Fibroblast of lung (primary cell): ENCODE data around the gene TPRG1L. TPM values are rescaled to one million over a fixed set of nuclear protein-coding genes. Genes with fewer than 3 reads are reported as not detected.

ENCODE experiments used
- DNase-seq, 2 donors: peaks; one replicate each; pipeline versions ENCODE4 v3.0.0 to v3.0.0-alpha.2; 2010; ENCODE audit warnings: low read depth in 2 of 2
- H2AFZ ChIP-seq: 2 replicates; pipeline ENCODE4 v1.5.1; 2012; ENCODE audit warnings: low read length, control low read depth, inconsistent platforms
- H3K27ac ChIP-seq: 2 replicates; pipeline ENCODE4 v1.5.1; 2011; ENCODE audit warnings: low read length, control low read depth; ENCODE audit not compliant: insufficient read depth
- H3K27me3 ChIP-seq: 2 replicates; pipeline ENCODE4 v1.5.1; 2011; ENCODE audit warnings: mild to moderate bottlenecking, low read length; ENCODE audit not compliant: control insufficient read depth, insufficient read depth
- H3K36me3 ChIP-seq: 2 replicates; pipeline ENCODE4 v1.5.1; 2011; ENCODE audit warnings: low read length; ENCODE audit not compliant: control insufficient read depth, insufficient read depth
- H3K4me1 ChIP-seq: 2 replicates; pipeline ENCODE4 v1.5.1; 2011; ENCODE audit warnings: low read length; ENCODE audit not compliant: control insufficient read depth, insufficient read depth; ENCODE audit errors: extremely low read depth
- H3K4me2 ChIP-seq: 2 replicates; pipeline ENCODE4 v1.5.1; 2011; ENCODE audit warnings: low read length, control low read depth; ENCODE audit not compliant: insufficient read depth; ENCODE audit errors: extremely low read depth
- H3K4me3 ChIP-seq, 4 experiments: fragments of 200-600 bp in 1 of 4; sonication (generic) in 1 of 4; replicated peaks in 1 of 4; 2 replicates each; pipeline ENCODE4 v1.5.1; 2011 to 2016; ENCODE audit warnings: low read length in 4 of 4, low read depth in 3 of 4, mild to moderate bottlenecking in 3 of 4, control low read depth in 2 of 4, inconsistent platforms in 1 of 4, mixed read lengths in 1 of 4; ENCODE audit not compliant: insufficient read depth in 1 of 4; ENCODE audit errors: control extremely low read depth in 1 of 4
- H3K79me2 ChIP-seq: 2 replicates; pipeline ENCODE4 v1.5.1; 2012; ENCODE audit warnings: mild to moderate bottlenecking, low read length, inconsistent platforms; ENCODE audit not compliant: control insufficient read depth, insufficient read depth
- H3K9ac ChIP-seq: 2 replicates; pipeline ENCODE4 v1.5.1; 2011; ENCODE audit warnings: mild to moderate bottlenecking, low read length, control low read depth; ENCODE audit not compliant: insufficient read depth
- H3K9me3 ChIP-seq: 2 replicates; pipeline ENCODE4 v1.5.1; 2012; ENCODE audit warnings: low read depth, low read length; ENCODE audit not compliant: control insufficient read depth, insufficient read depth
- H4K20me1 ChIP-seq: 2 replicates; pipeline ENCODE4 v1.5.1; 2011; ENCODE audit warnings: low read length; ENCODE audit not compliant: control insufficient read depth, insufficient read depth; ENCODE audit errors: extremely low read depth
- EZH2 ChIP-seq: IDR thresholded peaks from 2 replicates; pipeline ENCODE4 v1.5.1; 2012; ENCODE audit warnings: low read length, control low read depth, mild to moderate bottlenecking; ENCODE audit errors: missing control alignments
- polyA plus RNA-seq, 2 donors: library from polyadenylated mRNA; depleted of rRNA in 1 of 2; stranded (reverse) in 1 of 2; unstranded in 1 of 2; fragments of >200 nt; gene quantifications; 2 replicates each; pipeline ENCODE4 v1.2.1, GENCODE V29; 2011 to 2012; ENCODE audit warnings: missing spikeins in 1 of 2
- total RNA-seq: library from RNA; depleted of rRNA; stranded (reverse); fragments of >200 nt; gene quantifications from 2 replicates; pipeline ENCODE4 v1.2.1, GENCODE V29; 2014
- TF ChIP-seq, protein P1 (sequence below), 2 donors: IDR thresholded peaks in 1 of 2; conservative IDR thresholded peaks in 1 of 2; 1 replicate in 1 of 2; 2 replicates in 1 of 2; pipeline ENCODE4 v1.5.1; 2011 to 2012; ENCODE audit warnings: low read length in 2 of 2, control low read depth in 1 of 2, inconsistent platforms in 1 of 2, low read depth in 1 of 2, mild to moderate bottlenecking in 1 of 2

The TPRG1L gene
- total and polyA plus RNA-seq, 2 donors (not counting 1 experiment from before 2014, with no cell fraction given): 22.3 to 56.7 TPM

DNA sequence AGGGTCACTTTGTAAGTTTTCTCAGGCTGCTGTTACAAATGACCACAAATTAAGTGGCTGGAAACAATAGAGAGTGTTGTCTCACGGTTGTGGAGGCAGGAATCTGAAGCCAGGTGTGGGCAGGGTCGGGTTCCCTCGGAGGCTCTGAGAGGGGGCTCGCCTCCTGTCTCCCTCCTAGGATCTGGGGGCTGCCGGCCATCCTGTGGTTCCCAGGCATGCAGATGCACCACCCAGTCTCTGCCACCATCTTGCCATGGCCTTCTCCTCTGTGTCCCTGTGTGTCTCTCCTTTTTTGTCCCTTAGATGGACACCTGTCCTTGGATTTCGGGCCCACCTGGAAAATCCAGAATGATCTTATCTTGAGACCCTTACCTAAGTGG, 32.3 kb downstream of the TPRG1L start:
- Histone ChIP-seq H3K4me3 (no peak overlapping the region), H3K27me3 (peaks cover 23% of the 10 kb centered on the region), H3K9ac (no peak overlapping the region), H3K4me2 (no peak overlapping the region), H3K9me3 (no peaks in the 10 kb centered on the region), H2AFZ (no peak overlapping the region), H3K27ac (no peak overlapping the region), H3K36me3 (no peaks in the 10 kb centered on the region), H4K20me1 (no peaks in the 10 kb centered on the region), H3K4me1 (no peaks in the 10 kb centered on the region), H3K79me2 (no peaks in the 10 kb centered on the region)
- no peak for TF ChIP-seq EZH2
- TF ChIP-seq, protein P1, sequence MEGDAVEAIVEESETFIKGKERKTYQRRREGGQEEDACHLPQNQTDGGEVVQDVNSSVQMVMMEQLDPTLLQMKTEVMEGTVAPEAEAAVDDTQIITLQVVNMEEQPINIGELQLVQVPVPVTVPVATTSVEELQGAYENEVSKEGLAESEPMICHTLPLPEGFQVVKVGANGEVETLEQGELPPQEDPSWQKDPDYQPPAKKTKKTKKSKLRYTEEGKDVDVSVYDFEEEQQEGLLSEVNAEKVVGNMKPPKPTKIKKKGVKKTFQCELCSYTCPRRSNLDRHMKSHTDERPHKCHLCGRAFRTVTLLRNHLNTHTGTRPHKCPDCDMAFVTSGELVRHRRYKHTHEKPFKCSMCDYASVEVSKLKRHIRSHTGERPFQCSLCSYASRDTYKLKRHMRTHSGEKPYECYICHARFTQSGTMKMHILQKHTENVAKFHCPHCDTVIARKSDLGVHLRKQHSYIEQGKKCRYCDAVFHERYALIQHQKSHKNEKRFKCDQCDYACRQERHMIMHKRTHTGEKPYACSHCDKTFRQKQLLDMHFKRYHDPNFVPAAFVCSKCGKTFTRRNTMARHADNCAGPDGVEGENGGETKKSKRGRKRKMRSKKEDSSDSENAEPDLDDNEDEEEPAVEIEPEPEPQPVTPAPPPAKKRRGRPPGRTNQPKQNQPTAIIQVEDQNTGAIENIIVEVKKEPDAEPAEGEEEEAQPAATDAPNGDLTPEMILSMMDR (conservative IDR thresholded peaks at IDR 0.05 in 1 of 2, IDR thresholded peaks at IDR 0.05 in 1 of 2; ENCODE audit: low read depth in 1 of 2, low read length in 2 of 2): no peak
- DNase-seq: no peak

DNA sequence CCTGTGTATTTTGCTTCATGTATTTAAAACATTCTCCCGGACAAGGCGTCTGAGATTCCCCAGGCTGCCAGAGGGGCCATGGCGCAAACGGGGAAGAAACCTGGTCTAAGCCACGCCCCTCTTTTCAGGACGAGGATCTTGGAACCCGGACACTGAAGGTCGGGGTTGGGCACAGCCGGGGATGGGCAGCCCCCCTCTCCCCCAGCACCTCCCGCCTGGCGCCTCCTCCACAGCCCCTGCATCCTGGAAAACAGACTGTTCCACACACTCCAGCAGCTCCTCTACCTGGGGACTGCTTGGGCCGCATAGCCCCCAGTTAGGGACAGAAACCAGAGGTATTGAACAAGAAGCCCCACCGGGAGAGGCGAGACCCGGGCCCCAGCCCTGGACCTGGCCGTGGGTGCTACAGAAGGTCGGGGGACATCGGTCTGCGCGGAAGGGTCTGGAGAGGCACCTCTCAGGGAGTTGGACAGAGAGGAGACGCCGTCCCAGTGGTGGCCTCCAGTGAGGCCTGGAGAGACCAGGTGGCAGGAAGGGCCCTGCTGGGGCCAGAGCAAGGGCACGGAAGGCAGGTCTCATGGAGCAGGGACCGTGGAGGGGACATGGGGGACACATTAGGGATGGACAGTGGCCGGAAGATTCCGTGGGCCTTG, 32.9 kb downstream of the TPRG1L start:
- no peaks in the 10 kb centered on the region for H3K9me3 ChIP-seq
- H3K4me3 ChIP-seq: no peak overlapping the region
- no peaks in the 10 kb centered on the region for H3K4me1 ChIP-seq
- no peak overlapping the region for H3K9ac ChIP-seq
- H3K27me3 ChIP-seq: peaks cover 17% of the 10 kb centered on the region
- no peaks in the 10 kb centered on the region for H4K20me1 ChIP-seq
- TF ChIP-seq, protein P1 (conservative IDR thresholded peaks at IDR 0.05 in 1 of 2, IDR thresholded peaks at IDR 0.05 in 1 of 2; ENCODE audit: low read depth in 1 of 2, low read length in 2 of 2): no peak
- TF ChIP-seq EZH2: no peak
- no peak overlapping the region for H2AFZ ChIP-seq
- H3K27ac ChIP-seq: no peak overlapping the region
- H3K4me2 ChIP-seq: no peak overlapping the region
- H3K36me3 ChIP-seq: no peaks in the 10 kb centered on the region
- DNase-seq: no peak
- H3K79me2 ChIP-seq: no peaks in the 10 kb centered on the region

DNA sequence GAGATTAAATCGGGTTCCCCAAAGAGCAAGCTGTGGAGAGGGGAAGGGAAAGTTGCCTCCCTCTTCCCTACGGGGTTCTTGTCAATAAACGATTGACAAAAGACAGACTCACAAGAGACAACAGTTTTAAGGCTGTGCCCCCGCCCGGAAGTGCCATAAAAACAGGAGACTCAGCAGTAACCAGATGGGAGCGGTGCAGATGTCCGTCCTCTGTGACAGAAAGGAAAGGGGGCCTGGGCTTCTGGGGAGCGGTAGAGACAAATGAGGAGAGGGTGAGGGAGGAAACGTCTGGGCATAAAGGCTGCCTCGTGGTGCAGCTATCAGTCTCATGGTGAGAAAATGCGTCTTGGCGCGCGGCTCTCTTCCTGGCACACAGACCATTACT, 33.4 kb downstream of the TPRG1L start:
- TF ChIP-seq, protein P1 (conservative IDR thresholded peaks at IDR 0.05 in 1 of 2, IDR thresholded peaks at IDR 0.05 in 1 of 2; ENCODE audit: low read depth in 1 of 2, low read length in 2 of 2): no peak
- TF ChIP-seq EZH2: no peak
- Histone ChIP-seq H3K9me3 (no peaks in the 10 kb centered on the region), H3K27ac (no peak overlapping the region), H3K36me3 (no peaks in the 10 kb centered on the region), H3K79me2 (no peaks in the 10 kb centered on the region), H3K4me2 (no peak overlapping the region), H2AFZ (no peak overlapping the region), H3K9ac (no peak overlapping the region), H3K4me1 (no peaks in the 10 kb centered on the region), H4K20me1 (no peaks in the 10 kb centered on the region), H3K27me3 (peaks cover 12% of the 10 kb centered on the region), H3K4me3 (no peak overlapping the region)
- DNase-seq: no peak
